Fibroblast of the aortic adventitia (primary cell): ENCODE data around the gene DIO3. TPM values are rescaled to one million over a fixed set of nuclear protein-coding genes. Genes with fewer than 3 reads are reported as not detected.

Experiments used
- DNase-seq: peaks from one replicate; pipeline ENCODE4 v3.0.0-alpha.2; 2010; ENCODE audit warnings: low read depth
- H3K4me3 ChIP-seq: 2 replicates; pipeline ENCODE4 v1.5.1; 2011; ENCODE audit warnings: low read depth, mild to moderate bottlenecking, control low read depth, low read length, moderate library complexity
- CTCF ChIP-seq: IDR thresholded peaks from 2 replicates; pipeline ENCODE4 v1.5.1; 2011; ENCODE audit warnings: mild to moderate bottlenecking, low read length, control low read depth, inconsistent platforms; ENCODE audit not compliant: insufficient read depth
- total RNA-seq: library from RNA; depleted of rRNA; stranded (reverse); fragments of >200 nt; gene quantifications from 2 replicates; pipeline ENCODE4 v1.2.3, GENCODE V29; 2012; ENCODE audit warnings: low replicate concordance

DIO3 gene
- total RNA-seq, 1 donor = not detected

GRCh38 chr14:101534198-101534597 is 27.1 kb upstream of the DIO3 start:
- DNase-seq = no peak
- no peak overlapping the region for H3K4me3 ChIP-seq
- TF ChIP-seq CTCF = no peak

GRCh38 chr14:101535232-101535631 is 26.1 kb upstream of the DIO3 start:
- no peak overlapping the region for H3K4me3 ChIP-seq
- TF ChIP-seq CTCF = no peak
- DNase-seq = no peak

GRCh38 chr14:101535701-101536207 is 25.5 kb upstream of the DIO3 start:
- H3K4me3 ChIP-seq = no peak overlapping the region
- TF ChIP-seq CTCF = no peak
- no peak for DNase-seq

- H3K4me3 ChIP-seq = no peak overlapping the region
- TF ChIP-seq CTCF = no peak
- DNase-seq = no peak
Observed at GRCh38 chr14:101537286-101537685, 24.0 kb upstream of the DIO3 start.

GRCh38 chr14:101538878-101539277 is 22.4 kb upstream of the DIO3 start:
- DNase-seq = no peak
- no peak overlapping the region for H3K4me3 ChIP-seq
- no peak for TF ChIP-seq CTCF

- no peak for TF ChIP-seq CTCF
- H3K4me3 ChIP-seq = no peak overlapping the region
- no peak for DNase-seq
Observed at GRCh38 chr14:101539880-101540279, 21.4 kb upstream of the DIO3 start.
